Neural cell (in vitro differentiated cells): ENCODE measurements around the gene DENND5A.

Experiments used
- CTCF ChIP-seq: fragments of 450-650 bp; IDR thresholded peaks from 2 replicates; pipeline ENCODE4 v1.5.1; 2014; ENCODE audit warnings: antibody characterized with exemption, mild to moderate bottlenecking, moderate library complexity; ENCODE audit not compliant: poor library complexity, severe bottlenecking
- EP300 ChIP-seq: fragments of 450-650 bp; conservative IDR thresholded peaks from 2 replicates; pipeline ENCODE4 v1.6.1; 2014; ENCODE audit warnings: antibody characterized with exemption, mild to moderate bottlenecking, moderate library complexity; ENCODE audit not compliant: poor library complexity, severe bottlenecking
- POLR2AphosphoS5 ChIP-seq: IDR thresholded peaks from 2 replicates; pipeline ENCODE4 v1.6.1; 2012
- RAD21 ChIP-seq: fragments of 450-650 bp; conservative IDR thresholded peaks from 2 replicates; pipeline ENCODE4 v1.6.1; 2014; ENCODE audit warnings: antibody characterized with exemption, mild to moderate bottlenecking, moderate library complexity
- REST ChIP-seq: IDR thresholded peaks from 2 replicates; pipeline ENCODE4 v1.6.1; 2012; ENCODE audit warnings: borderline replicate concordance
- SMC3 ChIP-seq: fragments of 450-650 bp; conservative IDR thresholded peaks from 2 replicates; pipeline ENCODE4 v1.6.1; 2014; ENCODE audit warnings: antibody characterized with exemption, mild to moderate bottlenecking, moderate library complexity; ENCODE audit not compliant: poor library complexity
- TAF1 ChIP-seq: IDR thresholded peaks from 2 replicates; pipeline ENCODE4 v1.6.1; 2012; ENCODE audit warnings: low read depth

- no peak for TF ChIP-seq CTCF
- TF ChIP-seq REST = no peak
- TF ChIP-seq POLR2AphosphoS5 = no peak
- no peak for TF ChIP-seq TAF1
- TF ChIP-seq RAD21 = no peak
- TF ChIP-seq SMC3 = no peak
- TF ChIP-seq EP300 = no peak
Measured at GRCh38 chr11:9146477-9146876, 118.7 kb downstream of the DENND5A start.
